ENCODE data around the gene UNC50. TPM values are rescaled to one million over a fixed set of nuclear protein-coding genes. Genes with fewer than 3 reads are reported as not detected.

Gene UNC50
- total and polyA plus RNA-seq, 7 donors: 12.5 to 61.0 (median 39.4) TPM

- Histone ChIP-seq H3K27me3 (no peaks in the 10 kb centered on the region), H3K4me1 (peaks cover 0 to 60% (median 48%) of the 10 kb centered on the region in 4 donors), H3K9me3 (no peaks in the 10 kb centered on the region), H3K36me3 (peaks cover 0 to 43% (median 23%) of the 10 kb centered on the region in 4 donors), H3K27ac (peak overlapping the region; percentile 93 to 97 (median 94)), H3K4me3 (peak overlapping the region; percentile 56 to 95 (median 93))
- intact Hi-C loops (cut with DNase I): loop anchor here (1.0 to 10.0 kb wide), 5 partner anchors 163 to 943 kb away; partner anchors contain the start of genes ACTR1B, C2orf92, INPP4A and TMEM131
- 3 to 6% methylated on average over 7 of the region's 7 CpGs for whole genome bisulfite sequencing, 2 donors
- TF ChIP-seq EP300 (IDR thresholded peaks at IDR 0.05): no peak
- no peak for TF ChIP-seq POLR2AphosphoS5 (IDR thresholded peaks at IDR 0.05)
- no peak for TF ChIP-seq CTCF (IDR thresholded peaks at IDR 0.05)
- no peak for TF ChIP-seq POLR2A (IDR thresholded peaks at IDR 0.05)
- no peak for DNase-seq
These were observed 661 bp upstream of the UNC50 start for GRCh38 chr2:98607741-98608115.

- no peak for TF ChIP-seq CTCF (IDR thresholded peaks at IDR 0.05)
- TF ChIP-seq EP300 (IDR thresholded peaks at IDR 0.05): no peak
- TF ChIP-seq POLR2AphosphoS5 (IDR thresholded peaks at IDR 0.05): no peak
- no peak for TF ChIP-seq POLR2A (IDR thresholded peaks at IDR 0.05)
- H3K36me3 ChIP-seq: peaks cover 0 to 43% (median 31%) of the 10 kb centered on the region in 4 donors
- H3K4me1 ChIP-seq: peaks cover 0 to 60% (median 48%) of the 10 kb centered on the region in 4 donors
- H3K27ac ChIP-seq: peak overlapping the region; percentile 93 to 97 (median 94)
- no peaks in the 10 kb centered on the region for H3K27me3 ChIP-seq
- DNase-seq: no peak
- H3K4me3 ChIP-seq: peak overlapping the region; percentile 56 to 95 (median 93)
- H3K9me3 ChIP-seq: no peaks in the 10 kb centered on the region
- intact Hi-C loops (cut with DNase I): loop anchor here (2.0 to 10.0 kb wide), 4 partner anchors 164 to 944 kb away; partner anchors contain the start of genes ACTR1B, C2orf92, INPP4A and TMEM131
- WGBS, 2 donors: 2 to 4% methylated on average over 29 of the region's 29 CpGs
These were observed 694 bp downstream of the UNC50 start for GRCh38 chr2:98608962-98609604.

- intact Hi-C loops (cut with DNase I): no loop called here
- no peaks in the 10 kb centered on the region for H3K9me3 ChIP-seq
- peaks cover 20 to 92% (median 44%) of the 10 kb centered on the region in 4 donors for H3K36me3 ChIP-seq
- no peak overlapping the region for H3K4me3 ChIP-seq
- no peaks in the 10 kb centered on the region for H3K27me3 ChIP-seq
- peaks cover 0 to 29% (median 26%) of the 10 kb centered on the region in 4 donors for H3K4me1 ChIP-seq
- no peak for TF ChIP-seq EP300 (IDR thresholded peaks at IDR 0.05)
- no peak for TF ChIP-seq POLR2A (IDR thresholded peaks at IDR 0.05)
- no peak for TF ChIP-seq POLR2AphosphoS5 (IDR thresholded peaks at IDR 0.05)
- TF ChIP-seq CTCF (IDR thresholded peaks at IDR 0.05): no peak
- WGBS, 2 donors: 96% methylated on average over 9 of the region's 9 CpGs
- DNase-seq: no peak
- no peak overlapping the region for H3K27ac ChIP-seq
These were observed 5.8 kb downstream of the UNC50 start for GRCh38 chr2:98614024-98614739.

GRCh38 chr2:98615481-98615880, 7.1 kb downstream of the UNC50 start:
- no peak for TF ChIP-seq EP300 (IDR thresholded peaks at IDR 0.05)
- no peak for TF ChIP-seq POLR2A (IDR thresholded peaks at IDR 0.05)
- TF ChIP-seq CTCF (IDR thresholded peaks at IDR 0.05): no peak
- TF ChIP-seq POLR2AphosphoS5 (IDR thresholded peaks at IDR 0.05): no peak
- Histone ChIP-seq H3K4me3 (no peak overlapping the region), H3K9me3 (no peaks in the 10 kb centered on the region), H3K27me3 (no peaks in the 10 kb centered on the region), H3K27ac (no peak overlapping the region), H3K36me3 (peaks cover 20 to 95% (median 44%) of the 10 kb centered on the region in 4 donors), H3K4me1 (peaks cover 0 to 16% (median 14%) of the 10 kb centered on the region in 4 donors)
- DNase-seq: no peak
- 90 to 93% methylated on average over 5 of the region's 5 CpGs for WGBS, 2 donors
- intact Hi-C loops (cut with DNase I): no loop called here

Data from sigmoid colon (tissue), 7 donors.